LoVo (cell line): ENCODE results near the gene YWHAH.

ENCODE experiments used
- DNase-seq: peaks from one replicate; pipeline ENCODE4 v3.0.0-alpha.2; 2016; ENCODE audit warnings: low spot score

The YWHAH gene

DNA sequence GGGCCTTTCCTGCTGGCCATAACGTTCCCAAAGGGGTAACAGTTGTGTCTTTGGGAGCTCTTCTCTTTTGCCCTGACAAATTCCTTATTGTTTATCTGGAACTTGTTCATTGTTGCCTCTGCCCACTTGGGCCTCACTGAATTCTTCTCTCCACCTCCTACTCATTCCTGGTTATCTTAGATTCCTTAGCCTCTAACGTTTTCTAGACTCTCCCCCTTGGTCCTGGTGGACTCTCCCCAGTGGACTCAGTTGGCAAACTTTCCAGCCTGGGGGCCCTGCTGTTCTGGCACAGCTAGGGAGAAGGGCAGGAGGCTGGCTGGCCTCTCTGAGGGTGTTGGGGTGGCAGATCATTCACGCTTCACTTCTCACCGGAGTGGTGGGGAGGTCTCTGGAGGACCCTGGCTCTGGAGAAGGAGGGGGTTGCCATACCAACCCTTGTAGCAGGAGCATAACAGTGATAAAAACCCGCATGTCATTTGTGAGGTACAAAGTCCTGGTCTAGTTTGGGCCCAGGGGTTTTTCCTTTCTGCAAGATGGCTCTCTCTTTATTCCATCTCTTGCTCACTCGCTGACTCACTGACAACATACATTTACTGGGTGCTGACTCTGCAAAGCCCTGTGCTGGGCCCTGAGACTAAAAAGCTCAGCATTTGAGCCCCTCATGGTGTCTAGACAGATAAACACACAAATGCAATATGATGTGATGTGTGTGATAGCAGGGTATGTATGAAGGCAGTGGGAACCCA, 39.7 kb downstream of the YWHAH start:
- no peak for DNase-seq

- DNase-seq: no peak
Observed at GRCh38 chr22:31987218-31987617, 42.9 kb downstream of the YWHAH start.

DNA sequence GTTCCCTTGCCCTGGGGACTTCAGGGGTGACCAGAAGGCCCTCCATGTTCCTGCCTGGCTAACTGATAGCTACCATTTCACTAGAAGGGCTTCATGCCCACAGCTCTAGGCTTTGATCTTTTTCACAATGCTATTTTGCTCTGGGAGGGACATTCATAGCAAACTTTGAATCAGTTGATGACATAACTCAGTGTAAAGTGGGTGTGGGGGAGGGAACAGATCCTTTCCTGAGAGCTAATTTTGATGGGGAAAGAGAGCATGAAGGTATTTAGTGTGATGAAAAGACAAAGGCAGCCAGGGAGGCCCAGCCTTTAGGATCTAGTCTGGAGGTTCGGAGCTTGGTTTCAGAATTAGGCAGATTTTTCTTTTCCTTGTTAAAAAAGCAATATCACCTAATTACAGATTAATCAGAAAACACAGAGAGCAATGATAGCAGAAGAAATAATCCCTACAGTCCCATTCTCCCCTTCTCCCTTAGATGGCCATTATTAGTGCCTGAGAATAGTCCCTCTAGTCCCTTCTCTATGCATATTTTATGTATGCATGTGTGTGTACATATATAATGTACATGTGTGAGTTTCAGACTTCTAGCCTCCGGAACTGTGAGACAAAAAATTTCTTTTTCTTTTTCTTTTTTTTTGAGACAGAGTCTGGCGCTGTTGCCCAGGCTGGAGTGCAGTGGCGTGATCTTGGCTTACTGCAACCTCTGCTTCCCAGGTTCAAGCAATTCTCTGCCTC, 46.9 kb downstream of the YWHAH start:
- DNase-seq: no peak

GRCh38 chr22:31995046-31995445, 50.7 kb downstream of the YWHAH start:
- DNase-seq: no peak

DNA sequence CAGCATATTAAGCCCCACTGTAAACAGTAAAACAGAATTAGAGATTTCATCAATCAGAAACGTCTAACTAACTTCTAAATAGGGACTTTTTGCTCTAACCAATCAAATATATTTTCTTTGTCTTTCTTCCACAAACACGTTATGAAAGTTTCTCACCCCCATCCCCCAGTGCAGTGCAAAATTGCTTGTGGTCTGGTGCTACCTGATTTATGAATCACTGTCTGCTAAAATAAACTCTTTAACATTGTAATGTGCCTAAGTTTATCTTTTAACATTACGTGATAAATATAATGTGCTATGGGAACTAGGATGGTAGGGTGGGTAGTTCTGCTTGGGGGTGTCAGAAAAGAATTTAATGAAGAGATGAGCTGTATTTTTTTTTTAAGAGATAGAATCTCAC, 51.5 kb downstream of the YWHAH start:
- DNase-seq: no peak

DNA sequence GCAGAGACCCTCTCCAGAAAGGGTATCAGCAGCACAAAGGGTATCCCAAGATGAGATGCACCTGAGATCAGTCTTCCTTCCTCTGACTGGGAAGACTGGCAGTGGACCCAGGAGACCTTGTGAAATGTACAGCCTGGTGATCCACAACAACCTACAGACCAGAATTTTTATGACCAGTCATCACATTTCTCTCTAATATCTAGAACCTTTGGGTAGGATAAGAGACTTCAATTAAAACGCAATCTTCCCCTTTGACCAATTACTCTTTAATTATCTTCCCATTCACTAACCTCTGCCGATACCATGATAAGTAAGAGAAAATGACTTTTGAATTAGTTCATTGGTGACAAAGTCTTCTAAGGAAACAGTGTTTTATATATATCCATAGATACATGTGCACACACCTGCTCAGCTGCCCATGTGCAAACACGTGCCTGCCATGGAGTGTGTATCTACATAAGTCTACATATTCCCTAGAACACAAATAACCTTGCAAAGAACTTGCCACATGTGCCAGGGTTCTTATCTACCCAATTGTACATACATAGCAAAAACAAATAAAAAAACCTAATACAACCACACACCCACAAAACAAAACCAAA, 54.5 kb downstream of the YWHAH start:
- DNase-seq: no peak

DNA sequence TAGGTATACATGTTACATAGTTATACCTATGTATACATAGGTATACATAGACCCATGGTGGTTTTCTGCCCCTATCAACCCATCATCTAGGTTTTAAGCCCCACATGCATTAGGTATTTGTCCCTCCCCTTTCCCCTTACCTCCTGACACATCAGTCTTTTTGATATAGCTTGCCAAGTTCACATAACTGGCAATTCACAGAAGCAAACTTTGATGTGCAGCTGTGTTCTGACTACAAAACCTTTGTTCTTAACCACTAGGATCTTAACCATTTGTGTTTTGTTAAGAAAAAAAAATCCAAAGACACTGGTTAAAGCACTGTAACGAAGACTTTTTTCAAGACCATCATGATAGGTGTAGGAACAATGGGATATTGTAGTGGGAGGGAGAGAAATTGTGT, 55.8 kb downstream of the YWHAH start:
- DNase-seq: no peak

- peak; percentile 61 for DNase-seq
Observed at GRCh38 chr22:32005453-32005852, 61.1 kb downstream of the YWHAH start.
